Measurements from ENCODE around the gene DHRS3. TPM values are rescaled to one million over a fixed set of nuclear protein-coding genes. Genes with fewer than 3 reads are reported as not detected.
A peak's percentile ranks its signal among the peaks of the same experiment; 100 is the strongest.

The DHRS3 gene
- total and polyA plus RNA-seq, 2 of the 13 experiments (the other 11 are each of a cell fraction or from before 2014, with no cell fraction given) = 48.5 to 90.5 TPM

GRCh38 chr1:12618965-12619791, 1.2 kb upstream of the DHRS3 start (continued):
- peak; percentile 72; the same call in 1 of the 2 replicates for TF ChIP-seq ZFP91 (CRISPR knock-in tag; IDR thresholded peaks at IDR 0.05; ENCODE audit: borderline replicate concordance)
- TF ChIP-seq BRF2 (CRISPR knock-in tag; IDR thresholded peaks at IDR 0.05) = no peak
- TF ChIP-seq ZNF354B (CRISPR knock-in tag; IDR thresholded peaks at IDR 0.05) = no peak
- TF ChIP-seq SOX6 (IDR thresholded peaks at IDR 0.05) = no peak
- TF ChIP-seq SOX6 (CRISPR knock-in tag; IDR thresholded peaks at IDR 0.05) = peak; percentile 87; the same call in 1 of the 2 replicates
- TF ChIP-seq JUN (CRISPR knock-in tag; IDR thresholded peaks at IDR 0.05) = 0 out of 2 replicates have a peak, but pooled peaks have one; percentile 85
- TF ChIP-seq SP1 (IDR thresholded peaks at IDR 0.05) = no peak
- peak; percentile 48 for TF ChIP-seq SP1 (CRISPR knock-in tag; IDR thresholded peaks at IDR 0.05)
- no peak for TF ChIP-seq ZNF775 (CRISPR knock-in tag; IDR thresholded peaks at IDR 0.05; ENCODE audit: borderline replicate concordance)
- TF ChIP-seq PLSCR1 (CRISPR knock-in tag; IDR thresholded peaks at IDR 0.05; ENCODE audit: borderline replicate concordance) = no peak
- no peak for TF ChIP-seq ZNF207 (IDR thresholded peaks at IDR 0.05; ENCODE audit: borderline replicate concordance)
- no peak for TF ChIP-seq PAWR (CRISPR knock-in tag; IDR thresholded peaks at IDR 0.05; ENCODE audit: borderline replicate concordance)
- TF ChIP-seq RERE (CRISPR knock-in tag; IDR thresholded peaks at IDR 0.05; ENCODE audit: low read depth) = peak; percentile 91
- peak; percentile 85 for TF ChIP-seq FOXO1 (CRISPR knock-in tag; IDR thresholded peaks at IDR 0.05)
- peak; percentile 98 for TF ChIP-seq DRAP1 (CRISPR knock-in tag; IDR thresholded peaks at IDR 0.05)
